CD4-positive, alpha-beta T cell treated with Interleukin-4 for 1 hour (primary cell): ENCODE measurements around the gene COL4A6.

Experiments used
- DNase-seq, 2 donors: peaks; one replicate each; pipeline ENCODE4 v3.0.0-alpha.2; 2020 to 2022

Gene COL4A6

DNA sequence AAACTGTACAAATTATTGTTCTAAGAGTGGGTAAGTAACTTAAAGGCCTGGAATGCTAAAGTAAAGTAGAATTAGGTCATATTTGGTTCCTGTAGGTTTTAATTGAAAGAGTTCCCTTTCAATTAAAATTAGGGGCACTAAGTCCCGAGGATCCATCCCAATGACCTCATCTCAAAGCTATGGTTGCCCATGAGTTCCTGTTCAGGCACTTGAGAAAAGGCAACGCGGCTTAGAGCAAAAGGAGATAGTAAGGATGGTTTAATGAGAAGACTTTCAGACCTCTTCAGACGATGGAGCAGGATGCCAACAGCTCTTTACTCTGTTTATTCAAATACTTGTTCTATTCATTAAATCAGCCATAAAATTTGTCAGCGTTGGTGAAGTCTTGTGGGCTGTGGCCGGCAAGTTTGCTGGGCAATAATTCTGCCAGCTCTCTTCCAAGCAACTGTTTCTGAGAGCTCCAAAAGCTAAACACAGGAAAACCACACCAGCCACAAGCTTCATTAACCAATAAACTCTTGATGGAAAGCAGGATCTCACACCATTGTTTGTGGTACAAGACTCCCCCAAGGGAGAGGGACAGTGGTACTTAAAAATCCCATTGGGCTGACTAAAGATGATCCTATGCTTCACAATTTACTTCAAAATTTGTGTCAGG is 167.4 kb downstream of the COL4A6 start:
- no peak for DNase-seq

DNA sequence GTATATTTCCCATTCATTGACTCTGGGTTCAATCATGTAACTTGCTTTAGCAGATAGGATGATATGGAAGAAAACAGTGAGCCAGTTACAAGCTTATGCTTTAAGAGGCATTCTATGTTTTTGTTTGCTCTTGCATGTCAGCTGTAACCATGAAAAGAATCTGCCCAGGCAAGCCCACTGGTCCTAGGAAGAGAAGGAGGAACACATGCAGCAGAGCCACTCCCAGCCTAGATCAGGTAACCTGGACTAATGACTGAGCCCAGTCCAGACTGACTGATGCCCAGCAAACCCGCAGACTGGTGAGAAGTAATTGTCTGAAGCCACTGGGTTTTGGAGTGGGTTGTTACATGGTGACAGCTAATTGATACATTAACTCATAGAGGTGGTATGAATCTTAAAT is 167.9 kb downstream of the COL4A6 start:
- DNase-seq, result no peak

DNA sequence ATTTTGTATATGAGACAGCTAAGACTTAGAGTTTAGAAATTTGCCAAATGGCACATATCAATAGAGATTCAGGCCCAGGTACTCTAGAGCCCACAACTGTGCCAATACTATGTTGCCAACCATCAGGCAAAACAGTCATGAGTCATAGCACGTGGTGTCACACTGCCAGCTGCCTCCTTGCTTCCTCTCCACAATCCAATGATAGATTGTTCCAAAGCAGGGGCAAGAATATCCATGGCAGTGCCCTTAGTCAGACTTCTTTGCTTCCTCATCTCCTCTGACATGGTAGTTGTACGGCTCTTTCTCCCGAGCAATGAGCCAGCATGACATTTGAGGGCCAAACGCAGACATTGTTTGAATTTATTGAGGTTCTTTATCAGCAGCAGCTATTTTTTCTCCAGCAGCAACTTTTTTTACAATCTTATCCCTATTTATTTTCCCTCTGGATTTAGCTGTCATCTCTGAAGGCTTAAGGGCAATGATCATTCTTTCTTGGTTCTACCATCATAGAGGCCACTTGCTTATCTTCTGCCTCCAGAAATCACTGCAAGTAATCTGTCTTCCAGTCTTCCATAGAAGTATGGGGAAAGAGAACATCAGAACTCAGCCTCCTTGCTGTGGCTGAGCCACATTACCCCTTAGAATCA is 169.7 kb downstream of the COL4A6 start:
- DNase-seq, result no peak

DNA sequence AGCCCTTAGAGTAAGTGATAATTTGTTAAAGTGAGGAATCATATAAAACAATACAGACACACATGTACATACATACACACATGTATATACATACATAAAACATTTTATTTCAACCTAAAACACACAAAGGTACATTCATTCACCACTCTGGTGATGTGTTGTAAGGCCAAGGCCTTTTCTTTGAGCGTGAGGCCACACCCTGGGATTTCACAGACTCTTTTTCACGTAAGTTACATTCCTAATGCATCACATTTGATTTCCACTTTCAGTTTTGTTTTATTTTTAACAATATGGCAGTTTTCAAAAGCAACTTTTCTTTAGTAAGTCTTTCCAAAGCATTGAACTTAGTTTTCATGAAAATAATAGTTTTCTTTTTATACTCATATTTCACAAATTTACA is 170.7 kb downstream of the COL4A6 start:
- no peak for DNase-seq

DNA sequence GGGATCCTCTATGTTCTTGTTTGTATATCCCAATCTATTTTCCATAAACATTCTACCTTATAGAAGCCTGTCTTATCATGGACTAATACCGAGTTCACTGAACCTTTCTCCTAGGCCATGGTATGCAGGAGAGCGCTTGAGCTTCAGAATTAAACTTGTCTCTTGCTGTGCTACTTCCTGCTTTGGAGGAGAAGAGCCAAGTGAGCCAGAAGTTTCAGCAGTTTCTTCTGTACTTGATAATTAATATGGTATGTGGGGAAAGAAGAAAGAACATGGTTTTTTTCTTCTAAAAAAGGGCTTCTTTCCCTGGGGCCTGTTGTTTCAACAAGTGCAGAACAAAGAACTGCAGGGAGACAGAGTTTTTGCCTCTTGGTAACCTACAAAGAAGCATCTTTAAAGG is 173.8 kb downstream of the COL4A6 start:
- no peak for DNase-seq

DNA sequence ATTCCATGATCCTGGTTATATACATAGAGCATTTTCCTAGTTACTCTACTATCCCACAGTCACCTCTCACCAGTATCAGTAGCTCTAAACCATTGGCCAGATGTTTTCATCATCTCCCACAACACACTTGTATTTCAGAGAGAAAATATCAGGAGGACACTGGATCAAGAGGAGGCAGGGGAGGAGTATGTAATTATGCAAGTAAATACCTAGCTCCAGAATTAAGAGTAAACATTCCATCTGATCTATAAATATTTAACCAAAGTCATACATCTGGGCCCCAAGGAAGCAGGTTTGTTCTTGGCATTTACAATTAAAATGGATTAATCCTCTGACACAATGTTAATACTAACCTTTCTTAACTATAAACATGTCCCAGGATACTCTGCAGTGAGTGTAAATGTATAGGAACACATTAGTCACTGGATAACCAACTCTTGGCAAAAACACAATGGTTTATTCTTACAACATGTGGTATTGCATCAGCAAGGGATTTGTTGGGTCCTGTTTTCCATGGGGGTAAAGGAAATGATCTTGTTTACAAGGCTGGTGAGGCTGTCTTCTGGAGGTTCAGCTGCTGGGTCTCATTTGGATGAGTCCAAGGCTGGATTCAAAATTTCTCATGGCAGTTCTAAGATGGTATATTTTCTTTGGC is 176.5 kb downstream of the COL4A6 start:
- DNase-seq, result no peak

DNA sequence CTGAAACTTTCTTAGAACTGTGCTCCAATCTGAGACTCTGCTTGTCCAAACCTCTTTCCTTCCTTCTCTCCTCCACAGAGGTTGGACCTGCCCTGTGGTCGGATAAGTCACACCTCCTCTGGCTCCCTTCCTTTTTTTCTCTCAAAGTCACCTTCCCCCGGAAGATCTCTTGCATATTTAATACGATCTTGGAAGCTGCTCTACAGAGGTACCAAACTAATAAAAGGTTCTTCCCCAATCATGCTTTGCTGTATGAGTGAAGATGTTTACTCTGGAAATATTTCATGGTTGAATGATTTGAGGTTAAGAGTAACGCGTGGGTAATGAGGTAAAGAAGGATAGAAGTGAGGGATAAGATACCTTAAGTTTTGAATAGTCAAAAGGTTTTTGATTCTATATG is 180.7 kb downstream of the COL4A6 start:
- no peak for DNase-seq

DNA sequence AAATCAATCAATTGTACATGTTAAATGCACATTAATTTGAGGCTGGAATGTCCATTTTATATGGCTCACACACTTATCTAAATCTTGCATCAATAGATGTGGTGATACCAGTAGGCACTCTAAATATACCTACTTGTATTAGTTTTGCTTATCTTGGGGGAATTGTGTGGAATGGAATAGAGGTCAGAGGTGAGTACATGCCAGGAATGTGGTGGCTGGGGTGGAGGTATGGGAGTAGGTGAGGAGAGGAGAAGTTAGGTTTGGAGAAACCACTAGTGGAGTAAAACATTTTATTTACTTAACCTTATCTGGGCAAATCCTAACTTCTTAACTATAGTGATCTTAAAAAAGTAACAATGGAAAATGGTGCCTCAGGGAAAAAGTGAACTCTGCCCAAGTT is 183.6 kb downstream of the COL4A6 start:
- no peak for DNase-seq

DNA sequence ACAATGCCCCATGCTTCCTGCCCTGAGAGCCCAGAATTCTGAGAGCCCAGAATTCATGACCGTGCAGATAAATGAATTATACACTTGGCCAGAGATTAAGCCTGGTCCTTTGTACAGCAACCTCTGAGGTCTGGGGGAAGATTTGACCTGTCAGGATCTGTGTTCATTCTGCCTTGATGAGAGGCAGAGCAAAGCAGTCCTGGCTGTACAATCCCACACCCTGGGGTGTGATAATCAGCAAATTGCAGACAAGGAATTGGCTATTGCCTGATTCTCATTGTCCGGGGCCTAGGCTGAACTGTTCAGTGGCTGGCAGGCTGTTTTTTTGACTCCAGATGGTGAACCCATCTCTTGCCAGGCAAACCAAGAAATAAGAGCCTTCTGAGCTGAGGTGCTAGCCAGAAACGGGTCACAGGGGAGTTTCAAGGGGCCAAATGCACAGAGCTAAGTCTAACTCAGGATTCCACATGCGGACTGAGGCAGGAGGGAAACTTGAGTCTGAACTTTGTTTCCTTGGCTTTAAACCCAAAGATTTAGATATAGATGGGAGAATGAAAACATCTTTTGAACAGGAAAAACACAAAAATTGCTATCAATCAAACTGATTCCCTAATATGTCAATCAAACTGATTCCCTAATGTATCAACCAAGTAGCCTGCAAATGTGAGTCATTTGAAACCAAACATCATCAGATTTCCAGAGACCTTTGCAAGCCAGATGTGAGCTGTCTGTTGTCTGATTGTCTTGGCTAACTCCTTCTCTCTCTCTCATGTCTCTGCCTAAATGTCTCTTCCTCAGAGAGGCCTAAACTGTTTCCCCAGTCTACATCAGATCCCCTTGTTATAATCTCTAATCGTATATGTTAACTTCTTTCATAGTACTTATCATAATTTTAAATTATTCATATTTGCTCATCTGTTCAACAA is 187.3 kb downstream of the COL4A6 start:
- no peak for DNase-seq

DNA sequence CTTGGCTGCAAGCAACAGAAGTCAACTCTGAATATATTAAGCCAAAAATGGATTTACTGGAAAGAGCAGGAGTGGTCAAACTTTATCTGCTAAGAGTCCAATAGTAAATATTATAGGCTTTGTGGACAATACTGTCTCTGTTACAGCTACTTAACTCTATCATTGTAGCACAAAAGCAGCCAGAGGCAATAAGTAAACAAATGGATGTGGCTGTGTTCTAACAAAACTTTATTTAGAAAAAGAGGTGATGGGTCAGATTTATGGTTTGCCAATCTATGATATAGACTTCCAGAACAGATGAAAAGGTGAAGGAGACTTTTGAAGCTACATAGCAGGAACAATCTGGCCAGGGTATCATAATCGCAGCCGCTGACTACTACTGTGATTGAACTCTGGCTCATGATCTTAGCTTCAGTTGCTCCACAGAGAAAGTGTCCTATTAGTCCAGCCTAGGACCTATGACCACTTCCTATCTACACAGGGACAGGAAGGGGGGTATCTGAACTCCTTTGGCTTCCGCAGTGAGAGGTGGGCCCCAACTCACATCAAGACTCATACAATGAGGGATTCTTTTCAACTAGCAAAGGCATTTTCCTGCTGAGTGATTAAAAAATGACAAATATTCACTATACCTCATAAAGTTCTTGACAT is 191.8 kb downstream of the COL4A6 start:
- DNase-seq, result no peak

DNA sequence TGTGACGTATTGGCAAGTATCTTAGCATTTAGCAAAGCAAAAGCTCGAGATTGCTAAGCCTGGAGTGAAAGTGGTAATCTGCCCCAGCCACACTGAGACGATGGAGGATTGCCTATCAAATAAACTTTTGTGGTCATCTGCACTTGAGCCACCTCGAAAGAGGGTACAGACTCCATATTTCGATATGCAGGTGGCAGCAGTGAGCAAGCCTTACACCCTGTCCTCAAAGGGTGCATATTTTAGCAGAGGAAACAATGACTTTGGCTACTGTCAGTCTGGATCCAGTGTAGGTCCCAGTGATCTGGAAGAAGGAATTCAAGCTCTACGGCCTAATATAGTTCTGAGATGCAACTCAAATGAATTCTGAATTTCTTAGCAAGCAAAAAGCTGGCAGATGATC is 192.8 kb downstream of the COL4A6 start:
- no peak for DNase-seq

DNA sequence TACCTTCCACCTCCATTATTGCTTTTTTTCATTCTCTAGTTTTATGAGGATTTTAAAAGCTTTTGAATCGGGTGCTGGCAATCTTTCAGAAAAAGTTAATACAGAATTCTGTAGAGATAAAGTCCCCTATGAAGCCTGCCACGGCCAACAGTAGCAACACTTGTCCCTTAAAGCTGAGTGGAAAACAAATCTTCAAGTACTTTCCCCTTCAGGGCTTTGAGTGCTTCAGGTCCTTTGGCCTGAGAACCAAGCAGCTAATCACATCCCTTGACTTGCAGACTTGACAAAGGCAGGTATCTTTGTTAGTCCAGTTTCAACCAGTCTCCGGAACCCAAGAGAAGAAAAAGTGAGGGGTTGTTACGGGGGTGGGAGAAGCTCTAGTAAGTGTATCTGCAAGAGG is 202.2 kb downstream of the COL4A6 start:
- no peak for DNase-seq

DNA sequence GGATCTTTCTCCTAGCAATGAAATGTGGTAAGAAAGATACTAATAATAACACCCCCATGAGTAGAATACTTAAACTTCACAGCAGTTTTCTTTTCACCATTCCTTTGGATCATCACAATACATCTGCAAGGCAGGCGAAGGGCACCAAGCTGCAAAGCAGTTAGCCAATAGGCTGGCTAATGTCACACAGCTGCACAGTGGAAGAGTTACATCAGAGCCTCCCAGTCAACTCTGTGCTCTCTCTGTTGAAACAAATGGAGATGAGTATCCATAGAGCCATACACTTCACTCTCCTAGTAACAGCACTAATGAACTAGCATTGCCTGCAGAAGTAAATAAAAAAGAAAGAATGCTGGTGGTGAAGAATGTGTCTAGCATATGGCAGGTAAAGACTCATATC is 207.6 kb downstream of the COL4A6 start:
- no peak for DNase-seq

DNA sequence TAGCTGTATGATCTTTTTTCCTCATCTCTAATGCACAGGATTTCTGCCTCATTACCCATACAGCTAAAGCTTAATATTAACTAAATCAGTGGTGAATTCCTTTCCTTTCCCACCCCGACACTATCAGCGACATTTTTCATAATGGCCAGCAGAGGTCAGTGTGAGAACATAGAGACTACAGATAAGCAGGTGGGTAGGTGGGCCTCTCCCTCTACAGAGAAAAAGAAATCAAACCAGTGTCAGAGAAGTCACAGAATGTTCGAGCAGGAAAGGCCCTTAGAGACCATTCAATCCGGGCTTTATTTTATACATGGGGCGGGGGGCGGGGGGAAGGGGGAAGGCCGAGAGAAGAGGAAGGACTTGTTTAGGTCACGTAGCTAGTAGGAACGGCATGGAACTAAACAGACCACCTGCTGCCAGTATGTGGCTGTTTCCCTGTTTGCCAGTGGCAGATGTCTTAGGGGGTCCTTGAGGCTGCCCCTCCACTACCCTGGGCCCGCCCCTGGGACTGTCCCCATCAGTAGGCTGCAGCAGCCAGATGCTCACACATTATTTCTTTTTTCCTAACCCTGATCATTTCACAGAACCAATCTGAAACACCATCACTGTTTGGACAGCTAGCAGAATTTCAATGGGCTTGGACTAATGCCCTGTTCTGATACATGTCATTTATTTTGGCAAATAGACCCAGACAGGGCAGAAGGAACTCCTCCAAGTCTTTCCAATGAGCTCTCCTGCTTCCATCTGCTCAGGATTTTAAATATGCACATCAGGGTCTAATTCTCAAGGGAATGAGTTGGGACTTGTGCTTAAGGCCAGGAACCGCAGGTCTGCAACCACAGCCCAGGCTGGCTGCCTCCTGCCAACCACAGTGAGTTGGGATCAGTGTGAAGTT is 213.2 kb downstream of the COL4A6 start:
- DNase-seq, result peak in 1 of 2 donors; percentile 2

DNA sequence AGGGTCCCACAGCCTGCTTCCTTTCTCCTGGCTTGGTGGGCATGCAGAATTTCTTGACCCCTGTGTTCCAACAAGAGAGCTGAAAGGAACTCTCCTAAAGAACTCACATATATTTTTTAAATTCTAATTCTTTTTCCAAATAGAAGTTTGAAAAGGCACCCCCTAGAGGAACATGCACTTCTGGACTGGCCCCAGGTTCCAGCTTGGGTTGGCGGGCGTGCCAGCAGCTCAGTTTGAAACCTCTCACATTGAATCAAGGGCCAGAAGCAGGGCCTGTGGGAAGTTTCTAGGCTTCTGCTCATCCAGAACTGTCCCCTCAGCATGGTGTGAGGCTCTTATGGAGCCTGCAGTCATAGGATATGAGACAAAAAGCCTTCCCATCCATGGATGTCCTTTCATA is 214.0 kb downstream of the COL4A6 start:
- no peak for DNase-seq

DNA sequence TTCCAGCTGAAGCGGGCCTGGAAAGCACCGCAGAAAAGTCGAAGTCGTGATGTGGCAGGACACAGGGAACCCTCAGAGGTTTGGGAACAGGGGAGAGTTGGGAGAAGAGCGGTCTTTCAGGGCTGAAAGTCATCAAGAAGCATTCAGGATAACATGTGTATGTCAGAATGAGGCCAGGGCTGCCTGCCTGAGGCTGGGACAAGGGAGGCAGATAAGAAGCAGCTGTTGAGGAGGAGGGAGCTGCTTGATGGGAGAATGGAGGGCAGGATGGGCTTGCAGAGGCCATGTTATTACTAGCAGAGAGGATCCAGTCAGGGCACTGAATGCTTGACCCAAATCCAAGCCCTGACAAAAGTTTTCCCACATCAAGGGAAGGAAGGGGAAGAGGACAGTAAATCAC is 214.6 kb downstream of the COL4A6 start:
- DNase-seq, result no peak

DNA sequence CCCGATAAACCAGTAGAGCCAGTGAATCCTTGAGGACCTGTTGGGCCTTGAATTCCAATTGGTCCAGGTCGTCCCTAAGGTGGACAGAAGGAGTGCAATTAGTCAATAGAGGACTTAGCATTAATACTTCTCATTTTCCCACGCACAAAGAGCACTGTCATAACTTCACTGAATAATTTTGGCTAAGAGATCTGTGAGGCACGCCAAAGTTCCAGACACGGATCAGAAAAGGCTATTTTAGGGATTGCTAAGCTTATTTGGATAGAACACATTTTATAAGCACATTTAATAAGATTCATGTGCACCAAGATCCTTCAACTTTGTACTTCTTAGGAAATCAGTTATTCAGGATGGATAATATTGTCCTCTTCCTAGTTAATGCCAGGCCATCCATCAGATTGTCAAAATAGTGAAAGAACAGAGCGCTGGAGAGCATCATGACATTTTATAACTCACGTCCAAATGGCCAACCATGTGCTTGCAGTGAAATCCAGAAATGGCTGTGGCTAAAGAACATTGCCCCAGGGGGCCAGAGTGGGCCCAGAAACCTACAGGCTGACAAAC is 216.8 kb downstream of the COL4A6 start:
- DNase-seq, result no peak

DNA sequence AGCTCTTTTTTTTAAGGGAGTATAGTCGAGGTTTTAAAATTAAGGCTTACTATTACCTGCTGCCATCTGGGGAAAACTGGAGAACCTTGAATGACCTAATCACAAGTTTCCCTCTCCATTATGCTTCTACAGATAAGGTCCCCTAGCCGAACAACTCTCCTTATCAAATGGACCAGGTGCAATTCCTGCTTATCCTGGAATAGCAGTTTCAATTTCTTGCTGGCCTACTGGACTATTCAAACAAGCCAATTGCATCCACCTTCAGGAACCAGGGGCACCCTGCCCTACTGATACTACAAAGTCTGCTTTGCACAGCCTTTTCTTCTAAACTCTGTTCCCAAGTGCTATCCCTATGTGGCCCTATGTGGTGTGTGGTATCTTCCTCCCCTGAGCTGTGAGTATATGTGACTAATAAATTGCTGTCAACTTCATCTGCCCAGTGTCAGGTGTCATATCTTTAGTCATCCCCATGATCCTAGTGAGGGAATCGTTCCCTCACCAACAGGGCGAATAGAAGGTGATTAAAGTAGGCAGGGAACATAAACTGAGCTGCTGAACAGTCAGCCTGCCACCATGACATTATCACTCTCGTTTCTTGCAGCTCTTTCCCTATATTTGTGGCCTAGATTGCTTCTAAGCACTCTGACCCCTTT is 218.1 kb downstream of the COL4A6 start:
- no peak for DNase-seq

DNA sequence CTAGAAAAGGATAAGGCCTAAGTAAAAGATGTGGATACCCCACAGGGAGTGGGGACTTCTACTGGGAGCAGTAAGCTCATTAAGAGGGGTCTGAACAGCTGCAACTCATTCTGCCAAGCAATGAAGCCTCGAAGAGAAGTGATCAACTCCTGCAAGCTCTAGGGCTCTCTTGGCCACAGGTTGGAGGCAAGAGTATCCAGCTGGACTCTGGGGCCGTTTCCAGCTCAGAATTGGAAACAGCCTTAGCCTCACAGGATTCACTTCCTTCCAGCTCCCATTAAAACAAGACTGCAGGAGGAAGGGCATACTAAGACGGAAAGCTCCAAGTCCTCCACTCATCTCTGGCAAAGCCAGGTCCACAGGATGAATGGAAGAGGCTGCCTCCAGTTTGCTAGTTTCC is 220.3 kb downstream of the COL4A6 start:
- DNase-seq, result no peak

DNA sequence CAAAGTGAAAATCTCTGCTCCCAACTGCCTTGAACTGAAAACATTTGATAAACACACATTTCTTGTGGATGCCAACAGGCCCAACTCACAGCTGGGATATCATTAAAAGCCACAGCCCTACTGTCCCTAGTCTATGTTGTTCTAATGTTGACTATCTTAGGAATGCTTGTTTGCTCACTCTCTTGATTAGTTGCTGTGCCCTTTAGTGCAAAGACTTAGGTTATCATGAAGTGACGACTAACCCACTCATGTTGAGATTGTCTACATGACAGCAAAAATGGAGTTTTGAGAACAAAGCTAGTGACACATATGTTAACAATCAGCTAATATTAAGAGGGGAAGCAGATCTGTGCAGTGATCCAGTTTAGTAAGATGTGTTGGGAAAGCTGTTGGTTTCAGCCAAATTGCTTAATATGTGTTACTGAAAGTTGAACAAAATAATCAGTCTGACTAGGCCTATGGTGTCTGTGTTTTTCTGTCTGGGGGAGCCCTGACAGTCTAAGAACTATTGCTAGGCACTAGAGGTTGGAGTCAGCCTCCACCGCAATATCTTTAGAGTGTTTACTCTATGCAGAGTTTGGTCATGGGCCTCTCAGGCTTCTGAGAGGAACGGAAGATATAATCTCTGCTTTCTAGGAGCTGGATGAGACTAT is 221.2 kb downstream of the COL4A6 start:
- DNase-seq, result no peak
